AG04450 (cell line): Measurements from ENCODE around the gene GOPC. TPM values are rescaled to one million over a fixed set of nuclear protein-coding genes. Genes with fewer than 3 reads are reported as not detected.

Experiments used
- CTCF ChIA-PET: fragments of 300-600, 350-600 bp; formaldehyde crosslinking; extraction: SDS; loops from one replicate; lab custom pipeline; 2022; ENCODE audit warnings: antibody characterized with exemption, inconsistent platforms; lab: Charles Lee
- POLR2A ChIA-PET: fragments of 350-600 bp; formaldehyde crosslinking; extraction: SDS; loops from one replicate; lab custom pipeline; 2021; ENCODE audit warnings: antibody characterized with exemption, inconsistent platforms; lab: Yijun Ruan, JAX
- DNase-seq: peaks from one replicate; pipeline ENCODE4 v3.0.0-alpha.2; 2011; ENCODE audit warnings: low read depth, low spot score
- H3K27ac ChIP-seq: one replicate; pipeline ENCODE4 v1.5.1; 2012; ENCODE audit warnings: low read depth, low read length, control low read depth
- H3K27me3 ChIP-seq: one replicate; pipeline ENCODE4 v1.6.0; 2012; ENCODE audit warnings: low read length; ENCODE audit not compliant: control insufficient read depth, insufficient read depth
- H3K4me3 ChIP-seq: 2 replicates; pipeline ENCODE4 v1.5.1; 2011; ENCODE audit warnings: mild to moderate bottlenecking, low read depth, low read length, control low read depth
- H3K9me3 ChIP-seq: 2 replicates; pipeline ENCODE4 v1.5.1; 2012; ENCODE audit warnings: low read length; ENCODE audit not compliant: control insufficient read depth, insufficient read depth
- CTCF ChIP-seq: IDR thresholded peaks from 2 replicates; pipeline ENCODE4 v1.5.1; 2011; ENCODE audit warnings: low read depth, low read length, control low read depth, inconsistent platforms
- polyA plus RNA-seq: library from polyadenylated mRNA; depleted of rRNA; stranded (reverse); fragments of >200 nt; gene quantifications from 2 replicates; pipeline ENCODE4 v1.2.3, GENCODE V29; 2011

Gene GOPC
- polyA plus RNA-seq, 1 experiment, result 37.8 TPM

DNA sequence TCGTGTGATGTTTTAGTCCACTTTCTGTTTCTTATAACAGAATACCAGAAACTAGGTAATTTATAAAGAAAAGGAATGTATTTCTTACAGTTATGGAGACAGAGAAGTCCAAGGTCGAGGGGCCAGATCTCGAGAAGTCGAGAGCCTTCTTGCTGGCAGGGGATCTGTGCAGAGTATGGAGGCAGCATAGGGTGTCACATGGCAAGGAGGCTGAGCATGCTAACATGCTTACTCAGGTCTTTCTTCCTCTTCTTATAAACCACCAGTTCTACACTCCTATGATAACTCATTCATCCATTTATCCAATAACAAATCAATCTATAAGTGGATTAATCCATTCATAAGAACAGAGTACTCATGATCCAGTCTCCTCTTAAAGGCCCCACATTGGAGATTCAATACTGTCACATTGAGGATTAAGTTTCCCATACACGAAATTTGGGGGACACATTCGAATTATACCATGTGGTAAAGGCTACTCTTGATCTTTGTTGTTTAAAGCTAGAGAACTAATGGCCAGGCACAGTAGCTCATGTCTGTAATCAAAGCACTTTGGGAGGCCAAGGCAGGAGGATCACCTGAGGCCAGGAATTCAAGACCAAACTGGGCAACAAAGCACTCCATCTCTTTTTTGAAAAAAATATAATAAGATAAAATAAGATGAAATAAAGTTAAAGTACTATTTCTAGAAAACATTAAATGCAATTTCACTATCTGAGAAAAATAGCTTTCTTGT, 2.1 kb downstream of the GOPC start:
- Histone ChIP-seq H3K4me3 (peak overlapping the region; percentile 93), H3K9me3 (no peaks in the 10 kb centered on the region), H3K27me3 (no peaks in the 10 kb centered on the region), H3K27ac (no peak overlapping the region)
- ChIA-PET CTCF (interaction anchor here (3.1 kb wide), 1 partner anchor 150 kb away, joined by 47 read pairs; no protein-coding TSS in a partner anchor), POLR2A (no interaction called here)
- no peak for DNase-seq
- no peak for TF ChIP-seq CTCF

- Histone ChIP-seq H3K9me3 (no peaks in the 10 kb centered on the region), H3K27ac (no peak overlapping the region), H3K27me3 (no peaks in the 10 kb centered on the region), H3K4me3 (no peak overlapping the region)
- no peak for DNase-seq
- no peak for TF ChIP-seq CTCF
- CTCF ChIA-PET, result interaction anchor here (1.1 to 1.6 kb wide), 2 partner anchors 42 to 148 kb away, joined by 3 to 12 read pairs; no protein-coding TSS in a partner anchor
- POLR2A ChIA-PET, result interaction anchor here (0.7 kb wide), 1 partner anchor 25 kb away, joined by 3 read pairs; no protein-coding TSS in a partner anchor
Measured at GRCh38 chr6:117597755-117598154, 4.6 kb downstream of the GOPC start.

DNA sequence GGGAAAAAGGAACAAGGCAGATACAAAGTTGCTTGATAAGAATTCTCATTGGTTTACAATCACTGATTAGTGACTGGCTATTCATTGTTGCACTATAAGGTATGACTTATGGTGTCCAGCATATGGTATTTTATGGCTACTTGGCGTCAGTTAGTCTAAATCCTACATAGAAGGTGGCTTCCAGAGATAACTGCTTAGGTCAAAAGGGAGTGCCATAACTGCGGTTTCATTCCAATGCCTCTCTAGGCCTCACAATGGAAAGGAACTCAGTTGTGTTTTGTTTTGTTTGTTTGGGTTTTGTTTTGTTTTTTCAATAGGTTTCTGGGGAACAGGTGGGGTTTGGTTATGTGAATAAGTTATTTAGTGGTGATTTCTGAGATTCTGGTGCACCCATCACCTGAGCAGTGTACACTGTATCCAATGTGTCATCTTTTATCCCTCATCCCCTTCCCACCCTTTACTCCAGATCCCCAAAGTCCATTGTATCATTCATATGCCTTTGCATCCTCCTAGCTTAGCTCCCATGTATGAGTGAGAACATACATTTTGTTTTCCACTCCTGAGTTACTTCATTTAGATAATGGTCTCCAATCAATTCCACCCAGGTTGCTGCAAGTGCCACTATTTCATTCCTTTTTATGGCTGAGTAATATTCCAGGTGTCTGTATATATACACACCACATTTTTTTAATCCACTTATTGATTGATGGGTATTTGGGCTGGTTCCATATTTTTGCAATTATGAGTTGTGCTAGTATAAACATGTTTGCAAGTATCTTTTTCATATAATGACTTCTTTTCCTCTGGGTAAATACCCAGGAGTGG, 7.0 kb downstream of the GOPC start:
- Histone ChIP-seq H3K9me3 (no peaks in the 10 kb centered on the region), H3K27ac (no peak overlapping the region), H3K27me3 (no peaks in the 10 kb centered on the region), H3K4me3 (no peak overlapping the region)
- no peak for TF ChIP-seq CTCF
- CTCF ChIA-PET, result no interaction called here
- POLR2A ChIA-PET, result no interaction called here
- DNase-seq, result no peak

DNA sequence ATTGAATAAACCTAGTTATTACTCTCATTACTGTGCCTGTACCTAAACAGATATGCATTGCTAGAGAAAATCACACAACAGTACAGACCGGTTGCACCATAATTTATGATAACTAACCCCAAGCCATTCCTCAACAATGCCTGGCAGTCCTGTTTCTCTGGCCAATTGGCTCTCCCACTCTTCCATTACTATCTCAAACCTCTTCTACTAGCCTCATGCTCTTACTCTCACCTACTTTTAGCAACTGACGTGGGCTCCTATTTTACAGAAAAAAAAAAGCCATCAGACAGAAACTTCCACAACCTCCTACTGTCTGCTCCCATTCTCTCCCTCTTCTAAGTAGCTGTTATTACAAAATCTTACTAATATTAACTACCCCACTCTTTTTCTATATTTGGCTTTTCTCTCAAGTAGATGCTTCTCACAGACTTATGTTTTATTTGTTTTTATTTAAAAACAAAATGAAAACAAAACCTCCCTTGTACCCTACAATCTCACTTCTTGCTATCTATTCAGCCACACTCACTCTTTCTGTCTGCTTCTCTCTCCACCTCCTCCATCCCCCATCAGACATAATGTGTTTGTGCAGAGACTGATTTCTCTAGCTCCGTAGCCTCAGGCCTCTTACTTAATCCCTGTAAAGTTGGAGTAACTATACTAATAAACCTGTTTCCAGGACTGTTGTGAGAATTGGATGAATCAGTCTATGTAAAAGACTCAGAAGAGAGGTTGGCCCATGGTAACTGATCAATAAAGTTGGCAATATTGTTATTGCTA, 9.1 kb downstream of the GOPC start:
- DNase-seq, result no peak
- POLR2A ChIA-PET, result no interaction called here
- CTCF ChIA-PET, result no interaction called here
- H3K9me3 ChIP-seq, result no peaks in the 10 kb centered on the region
- no peak overlapping the region for H3K4me3 ChIP-seq
- H3K27me3 ChIP-seq, result no peaks in the 10 kb centered on the region
- no peak overlapping the region for H3K27ac ChIP-seq
- TF ChIP-seq CTCF, result no peak
